SH-SY5Y (cell line): ENCODE measurements around the gene GRPR.

ENCODE experiments used
- GATA2 ChIP-seq: IDR thresholded peaks from 2 replicates; pipeline ENCODE4 v1.6.1; 2011; ENCODE audit warnings: mild to moderate bottlenecking, low read depth, low read length
- GATA3 ChIP-seq: IDR thresholded peaks from 2 replicates; pipeline ENCODE4 v1.6.1; 2011; ENCODE audit warnings: low read depth, mild to moderate bottlenecking, low read length, moderate library complexity

GRCh38 chrX:16167181-16167580 is 43.8 kb downstream of the GRPR start, which contains the start of gene MAGEB17:
- TF ChIP-seq GATA2 (no peak), GATA3 (no peak)
